Uterus (tissue), 4 donors: ENCODE measurements around the gene SCN3A. TPM values are rescaled to one million over a fixed set of nuclear protein-coding genes. Genes with fewer than 3 reads are reported as not detected.

Experiments used
- DNase-seq, 2 donors: peaks; one replicate each; pipeline ENCODE4 v3.0.0-alpha.2; 2019 to 2020
- H3K27ac ChIP-seq, 2 donors: fragments of 200-600 bp; sonication (generic); 1 replicate in 1 of 2; 2 replicates in 1 of 2; pipeline ENCODE4 v1.5.1; 2016 to 2018
- H3K27me3 ChIP-seq, 2 donors: fragments of 200-600 bp; sonication (generic); one replicate each; pipeline ENCODE4 v1.5.1; 2018 to 2019; ENCODE audit warnings: control low read depth in 1 of 2
- H3K36me3 ChIP-seq, 2 donors: fragments of 200-600 bp; sonication (generic); one replicate each; pipeline ENCODE4 v1.5.1; 2019; ENCODE audit warnings: control low read depth in 1 of 2
- H3K4me1 ChIP-seq, 2 donors: fragments of 200-600 bp; sonication (generic); one replicate each; pipeline ENCODE4 v1.5.1; 2018 to 2019; ENCODE audit warnings: control low read depth in 1 of 2
- H3K4me3 ChIP-seq, 2 donors: fragments of 200-600 bp; sonication (generic); 1 replicate in 1 of 2; 2 replicates in 1 of 2; pipeline ENCODE4 v1.5.1; 2018 to 2019; ENCODE audit warnings: mild to moderate bottlenecking in 1 of 2
- H3K9me3 ChIP-seq, 2 donors: fragments of 200-600 bp; sonication (generic); one replicate each; pipeline ENCODE4 v1.5.1; 2019; ENCODE audit warnings: control low read depth in 1 of 2
- POLR2A ChIP-seq, 2 donors: fragments of 450-650 bp; IDR thresholded peaks; one replicate each; pipeline ENCODE4 v1.6.1; 2016; ENCODE audit warnings: antibody characterized with exemption in 2 of 2, mild to moderate bottlenecking in 1 of 2, moderate library complexity in 1 of 2
- intact Hi-C: fragments of 100-400 bp; cut with DNase I; formaldehyde crosslinking; loops from one replicate; pipeline ENCODE4 v1.15.1; 2023; ENCODE audit warnings: low total_unique reads
- total RNA-seq, 4 donors: library from RNA; depleted of rRNA in 3 of 4; stranded (reverse); fragments of >200 nt in 3 of 4; gene quantifications; one replicate each; pipeline versions ENCODE4 v1.1.0 to v1.2.4, GENCODE V29; 2014 to 2023
- TF ChIP-seq, protein P1 (sequence below), 4 experiments: fragments of 200-600 bp in 2 of 4; fragments of 450-650 bp in 2 of 4; sonication (generic) in 2 of 4; IDR thresholded peaks; one replicate each; pipeline ENCODE4 v1.5.1; 2016 to 2019; ENCODE audit warnings: antibody characterized with exemption in 4 of 4, mild to moderate bottlenecking in 2 of 4, moderate library complexity in 1 of 4
- donor health status: DM: yes; HTN: yes; CAD: no.

Gene SCN3A
- total RNA-seq, 4 donors from 2014 or later: 2.4 to 18.4 (median 5.2) TPM

DNA sequence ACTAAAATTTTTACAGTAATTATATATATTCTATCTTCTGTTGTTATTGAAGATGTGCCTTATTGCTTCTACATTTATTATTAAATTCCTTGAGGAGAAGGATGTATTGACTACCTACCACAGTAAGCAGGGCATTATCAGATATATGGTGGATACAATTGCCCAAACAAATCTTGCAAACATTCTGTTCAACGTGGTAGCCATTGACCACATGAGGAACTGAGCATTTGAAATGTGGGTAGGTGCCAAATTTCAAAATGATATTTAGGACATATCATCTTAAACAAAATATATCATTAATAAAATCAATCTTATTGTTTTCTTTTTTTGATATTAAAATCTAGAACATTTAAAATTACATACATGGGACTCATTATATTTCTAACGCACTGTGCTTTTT, 11.1 kb downstream of the SCN3A start:
- Histone ChIP-seq H3K27me3 (no peaks in the 10 kb centered on the region), H3K27ac (no peak overlapping the region), H3K36me3 (no peaks in the 10 kb centered on the region), H3K4me1 (no peaks in the 10 kb centered on the region), H3K9me3 (no peaks in the 10 kb centered on the region), H3K4me3 (no peak overlapping the region)
- no peak for DNase-seq
- no peak for TF ChIP-seq POLR2A (IDR thresholded peaks at IDR 0.05)
- TF ChIP-seq, protein P1, sequence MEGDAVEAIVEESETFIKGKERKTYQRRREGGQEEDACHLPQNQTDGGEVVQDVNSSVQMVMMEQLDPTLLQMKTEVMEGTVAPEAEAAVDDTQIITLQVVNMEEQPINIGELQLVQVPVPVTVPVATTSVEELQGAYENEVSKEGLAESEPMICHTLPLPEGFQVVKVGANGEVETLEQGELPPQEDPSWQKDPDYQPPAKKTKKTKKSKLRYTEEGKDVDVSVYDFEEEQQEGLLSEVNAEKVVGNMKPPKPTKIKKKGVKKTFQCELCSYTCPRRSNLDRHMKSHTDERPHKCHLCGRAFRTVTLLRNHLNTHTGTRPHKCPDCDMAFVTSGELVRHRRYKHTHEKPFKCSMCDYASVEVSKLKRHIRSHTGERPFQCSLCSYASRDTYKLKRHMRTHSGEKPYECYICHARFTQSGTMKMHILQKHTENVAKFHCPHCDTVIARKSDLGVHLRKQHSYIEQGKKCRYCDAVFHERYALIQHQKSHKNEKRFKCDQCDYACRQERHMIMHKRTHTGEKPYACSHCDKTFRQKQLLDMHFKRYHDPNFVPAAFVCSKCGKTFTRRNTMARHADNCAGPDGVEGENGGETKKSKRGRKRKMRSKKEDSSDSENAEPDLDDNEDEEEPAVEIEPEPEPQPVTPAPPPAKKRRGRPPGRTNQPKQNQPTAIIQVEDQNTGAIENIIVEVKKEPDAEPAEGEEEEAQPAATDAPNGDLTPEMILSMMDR (IDR thresholded peaks at IDR 0.05): no peak
- intact Hi-C loops: no loop called here

DNA sequence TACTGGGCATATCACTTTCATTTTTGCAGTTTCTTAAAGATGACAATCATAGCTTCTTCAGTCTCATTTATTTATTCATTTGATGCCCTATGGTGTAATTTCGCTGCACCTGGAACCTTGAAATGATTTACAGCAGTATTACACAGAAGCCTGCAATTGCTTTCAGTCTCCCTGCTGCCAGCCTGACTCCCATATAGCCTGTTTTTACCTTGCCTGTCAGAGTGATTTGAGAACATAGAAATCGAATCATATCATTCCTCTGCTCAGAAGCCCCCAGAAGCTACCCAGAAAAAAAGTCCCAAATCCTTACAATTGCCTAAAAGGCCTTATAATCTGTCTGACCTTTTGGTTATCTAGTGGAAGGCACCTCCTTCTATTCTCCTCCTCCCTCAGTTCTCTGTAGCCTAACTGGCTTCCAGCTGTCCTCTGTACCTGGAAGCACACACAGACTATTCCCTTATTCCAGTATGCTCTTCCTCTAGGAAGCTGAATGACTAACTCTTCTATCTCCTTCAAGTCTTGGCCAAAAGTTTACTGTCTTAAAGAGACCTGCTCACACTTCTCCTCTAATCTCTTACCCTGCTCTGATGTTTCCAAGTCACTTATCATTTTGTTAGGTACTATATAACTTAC, 12.6 kb downstream of the SCN3A start:
- H3K27ac ChIP-seq: no peak overlapping the region
- H3K36me3 ChIP-seq: no peaks in the 10 kb centered on the region
- no peaks in the 10 kb centered on the region for H3K9me3 ChIP-seq
- TF ChIP-seq POLR2A (IDR thresholded peaks at IDR 0.05): no peak
- TF ChIP-seq, protein P1 (IDR thresholded peaks at IDR 0.05): no peak
- intact Hi-C loops: no loop called here
- DNase-seq: no peak
- no peaks in the 10 kb centered on the region for H3K27me3 ChIP-seq
- H3K4me3 ChIP-seq: no peak overlapping the region
- H3K4me1 ChIP-seq: no peaks in the 10 kb centered on the region

DNA sequence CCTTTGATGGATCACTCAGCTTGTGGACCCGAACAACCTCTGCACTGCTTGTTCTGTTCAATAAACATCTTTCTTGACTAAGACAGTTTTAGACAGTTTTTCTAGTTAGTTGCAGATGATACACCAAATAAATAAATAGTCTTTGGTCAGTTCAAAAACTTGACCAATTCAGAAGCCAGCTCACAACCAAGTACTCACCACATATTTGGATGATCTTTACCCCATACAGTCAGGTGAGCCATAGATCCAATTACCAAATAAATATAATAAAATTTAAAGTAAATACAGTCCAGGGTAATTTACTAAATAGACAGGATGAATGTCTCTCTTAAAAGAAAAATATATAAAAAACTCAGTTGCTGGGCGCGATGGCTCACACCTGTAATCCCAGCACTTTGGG, 18.2 kb downstream of the SCN3A start:
- H3K27ac ChIP-seq: no peak overlapping the region
- intact Hi-C loops: no loop called here
- no peak for TF ChIP-seq POLR2A (IDR thresholded peaks at IDR 0.05)
- TF ChIP-seq, protein P1 (IDR thresholded peaks at IDR 0.05): no peak
- H3K4me1 ChIP-seq: no peaks in the 10 kb centered on the region
- no peaks in the 10 kb centered on the region for H3K27me3 ChIP-seq
- H3K4me3 ChIP-seq: no peak overlapping the region
- no peaks in the 10 kb centered on the region for H3K9me3 ChIP-seq
- no peak for DNase-seq
- no peaks in the 10 kb centered on the region for H3K36me3 ChIP-seq

DNA sequence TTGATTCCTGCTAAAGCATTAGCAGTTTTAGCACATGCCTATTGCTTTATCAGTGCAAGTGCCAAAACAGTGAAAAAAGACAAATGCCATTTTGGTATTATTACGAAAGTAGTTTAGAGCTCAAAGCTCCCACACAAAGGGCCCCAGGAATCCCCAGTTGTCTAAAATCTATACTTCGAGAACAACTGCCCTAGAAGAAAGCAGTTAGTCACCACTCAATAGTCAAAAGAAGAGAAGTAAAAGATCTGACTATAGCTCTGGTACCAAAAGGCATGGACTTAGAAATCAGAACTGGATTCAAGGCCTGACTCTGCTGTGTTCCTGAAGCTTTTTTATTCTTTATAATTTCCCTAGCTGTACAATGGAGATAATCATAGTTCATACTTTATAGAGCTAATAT, 21.8 kb downstream of the SCN3A start:
- intact Hi-C loops: no loop called here
- Histone ChIP-seq H3K27me3 (no peaks in the 10 kb centered on the region), H3K4me3 (no peak overlapping the region), H3K36me3 (no peaks in the 10 kb centered on the region), H3K27ac (no peak overlapping the region), H3K4me1 (no peaks in the 10 kb centered on the region), H3K9me3 (no peaks in the 10 kb centered on the region)
- DNase-seq: no peak
- TF ChIP-seq POLR2A (IDR thresholded peaks at IDR 0.05): no peak
- TF ChIP-seq, protein P1 (IDR thresholded peaks at IDR 0.05): no peak

DNA sequence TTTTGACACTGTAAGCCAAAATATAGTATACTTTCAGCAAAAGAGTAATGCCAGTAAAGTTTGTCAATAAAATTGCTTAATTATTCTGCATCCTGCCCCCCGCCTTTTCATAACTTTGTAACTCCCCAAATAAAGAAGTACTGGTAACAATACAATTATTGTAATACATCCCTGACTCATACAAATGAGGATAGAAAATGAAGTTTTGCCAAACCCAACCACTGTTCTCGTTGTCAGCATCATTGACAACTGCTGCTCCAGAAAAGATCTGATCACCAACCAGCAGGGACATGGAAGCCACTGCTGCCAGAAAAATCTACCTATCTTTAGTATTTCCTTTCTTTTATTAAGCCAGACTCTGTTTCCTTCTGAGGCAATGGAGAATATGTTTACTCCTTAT, 27.1 kb downstream of the SCN3A start:
- H3K27me3 ChIP-seq: no peaks in the 10 kb centered on the region
- H3K4me1 ChIP-seq: no peaks in the 10 kb centered on the region
- intact Hi-C loops: no loop called here
- H3K27ac ChIP-seq: no peak overlapping the region
- H3K4me3 ChIP-seq: no peak overlapping the region
- TF ChIP-seq, protein P1 (IDR thresholded peaks at IDR 0.05): no peak
- TF ChIP-seq POLR2A (IDR thresholded peaks at IDR 0.05): no peak
- DNase-seq: no peak
- H3K36me3 ChIP-seq: no peaks in the 10 kb centered on the region
- no peaks in the 10 kb centered on the region for H3K9me3 ChIP-seq
